Liver (tissue), 9 donors: ENCODE data around the gene DYSF. TPM values are rescaled to one million over a fixed set of nuclear protein-coding genes. Genes with fewer than 3 reads are reported as not detected.

Source experiments
- DNase-seq: peaks from one replicate; pipeline ENCODE4 v3.0.0-alpha.2; 2017; ENCODE audit warnings: low spot score
- H3K27ac ChIP-seq, 2 donors: one replicate each; pipeline ENCODE4 v1.7.0; 2013; ENCODE audit warnings: inconsistent platforms in 2 of 2, low read length in 2 of 2, control low read depth in 1 of 2, low read depth in 1 of 2, mild to moderate bottlenecking in 1 of 2
- H3K27me3 ChIP-seq, 4 donors: one replicate each; pipeline versions ENCODE4 v1.6.1 to v1.7.0; 2013; ENCODE audit warnings: low read length in 3 of 4, inconsistent platforms in 1 of 4, mild to moderate bottlenecking in 1 of 4, moderate library complexity in 1 of 4; ENCODE audit not compliant: control insufficient read depth in 4 of 4, insufficient read depth in 4 of 4
- H3K36me3 ChIP-seq, 4 donors: one replicate each; pipeline versions ENCODE4 v1.6.1 to v1.7.0; 2013; ENCODE audit warnings: low read length in 3 of 4, mild to moderate bottlenecking in 3 of 4, low read depth in 1 of 4, moderate library complexity in 1 of 4; ENCODE audit not compliant: control insufficient read depth in 4 of 4, insufficient read depth in 3 of 4
- H3K4me1 ChIP-seq, 4 donors: one replicate each; pipeline versions ENCODE4 v1.6.1 to v1.7.0; 2013; ENCODE audit warnings: low read length in 3 of 4, mild to moderate bottlenecking in 3 of 4, moderate library complexity in 1 of 4; ENCODE audit not compliant: control insufficient read depth in 4 of 4, insufficient read depth in 4 of 4
- H3K4me3 ChIP-seq, 3 donors: one replicate each; pipeline versions ENCODE4 v1.6.1 to v1.7.0; 2013; ENCODE audit warnings: low read length in 3 of 3, control low read depth in 1 of 3, low read depth in 1 of 3, mild to moderate bottlenecking in 1 of 3
- H3K9ac ChIP-seq, 2 donors: one replicate each; pipeline ENCODE4 v1.7.0; 2013; ENCODE audit warnings: low read length in 2 of 2, mild to moderate bottlenecking in 2 of 2, moderate library complexity in 2 of 2, control low read depth in 1 of 2, low read depth in 1 of 2
- H3K9me3 ChIP-seq, 4 donors: one replicate each; pipeline versions ENCODE4 v1.6.1 to v1.7.0; 2013; ENCODE audit warnings: low read length in 3 of 4; ENCODE audit not compliant: control insufficient read depth in 4 of 4
- EGR1 ChIP-seq, 2 donors: IDR thresholded peaks; 2 replicates each; pipeline ENCODE4 v1.6.1; 2016 to 2018; ENCODE audit warnings: antibody characterized with exemption in 2 of 2, low read depth in 2 of 2
- FOXA1 ChIP-seq: IDR thresholded peaks from 2 replicates; pipeline ENCODE4 v1.6.1; 2016; ENCODE audit warnings: antibody characterized with exemption
- FOXA2 ChIP-seq: IDR thresholded peaks from 2 replicates; pipeline ENCODE4 v1.6.1; 2016; ENCODE audit warnings: antibody characterized with exemption
- GABPA ChIP-seq, 2 donors: IDR thresholded peaks in 1 of 2; conservative IDR thresholded peaks in 1 of 2; 2 replicates each; pipeline ENCODE4 v1.6.1; 2016; ENCODE audit warnings: antibody characterized with exemption in 2 of 2, mild to moderate bottlenecking in 1 of 2, moderate library complexity in 1 of 2
- HNF4A ChIP-seq, 2 donors: conservative IDR thresholded peaks; 2 replicates each; pipeline ENCODE4 v1.6.1; 2016; ENCODE audit warnings: antibody characterized with exemption in 2 of 2, mild to moderate bottlenecking in 2 of 2
- HNF4G ChIP-seq: IDR thresholded peaks from 2 replicates; pipeline ENCODE4 v1.6.1; 2016; ENCODE audit warnings: antibody characterized with exemption
- JUND ChIP-seq, 2 donors: IDR thresholded peaks; 2 replicates each; pipeline ENCODE4 v1.6.1; 2016; ENCODE audit warnings: antibody characterized with exemption in 2 of 2
- NR2F2 ChIP-seq: IDR thresholded peaks from 2 replicates; pipeline ENCODE4 v1.6.1; 2016; ENCODE audit warnings: antibody characterized with exemption
- RAD21 ChIP-seq, 2 donors: IDR thresholded peaks; 2 replicates each; pipeline ENCODE4 v1.6.1; 2016; ENCODE audit warnings: antibody characterized with exemption in 2 of 2, mild to moderate bottlenecking in 2 of 2
- RXRA ChIP-seq, 2 donors: IDR thresholded peaks; 2 replicates each; pipeline ENCODE4 v1.6.1; 2017 to 2018; ENCODE audit warnings: antibody characterized with exemption in 2 of 2, mild to moderate bottlenecking in 1 of 2
- SP1 ChIP-seq: IDR thresholded peaks from 2 replicates; pipeline ENCODE4 v1.6.1; 2018; ENCODE audit warnings: antibody characterized with exemption, mild to moderate bottlenecking
- TAF1 ChIP-seq: conservative IDR thresholded peaks from 2 replicates; pipeline ENCODE4 v1.6.1; 2016; ENCODE audit warnings: antibody characterized with exemption, mild to moderate bottlenecking
- YY1 ChIP-seq: IDR thresholded peaks from 2 replicates; pipeline ENCODE4 v1.6.1; 2016; ENCODE audit warnings: antibody characterized with exemption, mild to moderate bottlenecking
- WGBS: extraction: QIAGEN DNeasy Blood & Tissue Kit; methylation state at CpG from one replicate; pipeline ENCODE4 v1.1.7; 2013; 5-methylcytosine and 5-hydroxymethylcytosine counted together
- polyA plus RNA-seq, 2 donors: library from polyadenylated mRNA; stranded (reverse) in 1 of 2; unstranded in 1 of 2; fragments of 200-250 nt in 1 of 2; fragments of >200 nt in 1 of 2; fragmentation: Nextera tagmentation in 1 of 2; extraction: Ambion mirVana in 1 of 2; gene quantifications; one replicate each; pipeline versions ENCODE4 v1.2.1 to v1.2.3, GENCODE V29; 2013 to 2015
- total RNA-seq, 2 donors: library from RNA; depleted of rRNA; stranded (reverse); fragments of >200 nt; gene quantifications; one replicate each; pipeline ENCODE4 v1.2.3, GENCODE V29; 2014
- TF ChIP-seq, protein P1 (sequence below): IDR thresholded peaks from 2 replicates; pipeline ENCODE4 v1.6.1; 2016; ENCODE audit warnings: antibody characterized with exemption
- TF ChIP-seq, protein P2 (sequence below): fragments of 150-350 bp; IDR thresholded peaks from 2 replicates; pipeline ENCODE4 v1.5.1; 2017; ENCODE audit warnings: improper control_type of control experiment, low read depth, low read length; ENCODE audit not compliant: missing input control
- TF ChIP-seq, protein P3 (sequence below): IDR thresholded peaks from 2 replicates; pipeline ENCODE4 v1.6.1; 2016; ENCODE audit warnings: antibody characterized with exemption
- TF ChIP-seq, protein P4 (sequence below): IDR thresholded peaks from 2 replicates; pipeline ENCODE4 v1.6.1; 2016; ENCODE audit warnings: antibody characterized with exemption
- TF ChIP-seq, protein P5 (sequence below): IDR thresholded peaks from 2 replicates; pipeline ENCODE4 v1.6.1; 2016; ENCODE audit warnings: antibody characterized with exemption, mild to moderate bottlenecking
- donor health status: healthy.
- donor health status: healthy.
- donor health status: healthy.
- donor health status: healthy.
- donor health status: healthy.

Gene DYSF
- total and polyA plus RNA-seq, 4 donors = 8.5 to 20.8 (median 13.6) TPM

DNA sequence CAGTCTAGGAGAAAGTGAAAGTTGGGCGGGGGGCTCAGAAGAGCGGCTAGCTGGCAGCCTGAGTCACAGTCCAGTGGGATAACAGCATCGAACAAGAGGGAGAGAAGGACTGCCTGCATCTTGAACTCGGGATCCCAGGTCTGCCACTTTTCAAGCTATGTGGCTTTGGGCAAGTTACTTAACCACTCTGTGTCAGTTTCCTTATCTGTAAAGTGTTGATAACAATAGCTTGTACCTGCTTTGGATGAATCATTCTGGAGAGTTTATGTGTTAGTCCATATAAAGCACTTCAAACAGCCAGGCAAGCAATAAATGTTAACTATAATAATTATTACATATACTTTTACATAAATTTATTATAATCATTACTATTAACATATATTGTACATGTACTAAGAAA lies 4.6 kb downstream of the DYSF start:
- Histone ChIP-seq H3K27ac (no peak overlapping the region), H3K9ac (no peak overlapping the region), H3K4me1 (peaks cover 17 to 84% (median 69%) of the 10 kb centered on the region in 4 donors), H3K4me3 (no peak overlapping the region), H3K36me3 (no peaks in the 10 kb centered on the region), H3K9me3 (no peaks in the 10 kb centered on the region), H3K27me3 (no peaks in the 10 kb centered on the region)
- WGBS = 96% methylated on average over 4 of the region's 4 CpGs
- no peak for DNase-seq
- TF ChIP-seq TAF1 = no peak
- TF ChIP-seq, protein P1, sequence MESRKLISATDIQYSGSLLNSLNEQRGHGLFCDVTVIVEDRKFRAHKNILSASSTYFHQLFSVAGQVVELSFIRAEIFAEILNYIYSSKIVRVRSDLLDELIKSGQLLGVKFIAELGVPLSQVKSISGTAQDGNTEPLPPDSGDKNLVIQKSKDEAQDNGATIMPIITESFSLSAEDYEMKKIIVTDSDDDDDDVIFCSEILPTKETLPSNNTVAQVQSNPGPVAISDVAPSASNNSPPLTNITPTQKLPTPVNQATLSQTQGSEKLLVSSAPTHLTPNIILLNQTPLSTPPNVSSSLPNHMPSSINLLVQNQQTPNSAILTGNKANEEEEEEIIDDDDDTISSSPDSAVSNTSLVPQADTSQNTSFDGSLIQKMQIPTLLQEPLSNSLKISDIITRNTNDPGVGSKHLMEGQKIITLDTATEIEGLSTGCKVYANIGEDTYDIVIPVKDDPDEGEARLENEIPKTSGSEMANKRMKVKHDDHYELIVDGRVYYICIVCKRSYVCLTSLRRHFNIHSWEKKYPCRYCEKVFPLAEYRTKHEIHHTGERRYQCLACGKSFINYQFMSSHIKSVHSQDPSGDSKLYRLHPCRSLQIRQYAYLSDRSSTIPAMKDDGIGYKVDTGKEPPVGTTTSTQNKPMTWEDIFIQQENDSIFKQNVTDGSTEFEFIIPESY = no peak
- no peak for TF ChIP-seq YY1
- TF ChIP-seq, protein P2, sequence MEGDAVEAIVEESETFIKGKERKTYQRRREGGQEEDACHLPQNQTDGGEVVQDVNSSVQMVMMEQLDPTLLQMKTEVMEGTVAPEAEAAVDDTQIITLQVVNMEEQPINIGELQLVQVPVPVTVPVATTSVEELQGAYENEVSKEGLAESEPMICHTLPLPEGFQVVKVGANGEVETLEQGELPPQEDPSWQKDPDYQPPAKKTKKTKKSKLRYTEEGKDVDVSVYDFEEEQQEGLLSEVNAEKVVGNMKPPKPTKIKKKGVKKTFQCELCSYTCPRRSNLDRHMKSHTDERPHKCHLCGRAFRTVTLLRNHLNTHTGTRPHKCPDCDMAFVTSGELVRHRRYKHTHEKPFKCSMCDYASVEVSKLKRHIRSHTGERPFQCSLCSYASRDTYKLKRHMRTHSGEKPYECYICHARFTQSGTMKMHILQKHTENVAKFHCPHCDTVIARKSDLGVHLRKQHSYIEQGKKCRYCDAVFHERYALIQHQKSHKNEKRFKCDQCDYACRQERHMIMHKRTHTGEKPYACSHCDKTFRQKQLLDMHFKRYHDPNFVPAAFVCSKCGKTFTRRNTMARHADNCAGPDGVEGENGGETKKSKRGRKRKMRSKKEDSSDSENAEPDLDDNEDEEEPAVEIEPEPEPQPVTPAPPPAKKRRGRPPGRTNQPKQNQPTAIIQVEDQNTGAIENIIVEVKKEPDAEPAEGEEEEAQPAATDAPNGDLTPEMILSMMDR = no peak
- no peak for TF ChIP-seq FOXA2
- no peak for TF ChIP-seq JUND (IDR thresholded peaks at IDR 0.05)
- TF ChIP-seq, protein P3, sequence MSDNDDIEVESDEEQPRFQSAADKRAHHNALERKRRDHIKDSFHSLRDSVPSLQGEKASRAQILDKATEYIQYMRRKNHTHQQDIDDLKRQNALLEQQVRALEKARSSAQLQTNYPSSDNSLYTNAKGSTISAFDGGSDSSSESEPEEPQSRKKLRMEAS = no peak
- TF ChIP-seq GABPA (IDR thresholded peaks at IDR 0.05 in 1 of 2, conservative IDR thresholded peaks at IDR 0.05 in 1 of 2) = no peak

DNA sequence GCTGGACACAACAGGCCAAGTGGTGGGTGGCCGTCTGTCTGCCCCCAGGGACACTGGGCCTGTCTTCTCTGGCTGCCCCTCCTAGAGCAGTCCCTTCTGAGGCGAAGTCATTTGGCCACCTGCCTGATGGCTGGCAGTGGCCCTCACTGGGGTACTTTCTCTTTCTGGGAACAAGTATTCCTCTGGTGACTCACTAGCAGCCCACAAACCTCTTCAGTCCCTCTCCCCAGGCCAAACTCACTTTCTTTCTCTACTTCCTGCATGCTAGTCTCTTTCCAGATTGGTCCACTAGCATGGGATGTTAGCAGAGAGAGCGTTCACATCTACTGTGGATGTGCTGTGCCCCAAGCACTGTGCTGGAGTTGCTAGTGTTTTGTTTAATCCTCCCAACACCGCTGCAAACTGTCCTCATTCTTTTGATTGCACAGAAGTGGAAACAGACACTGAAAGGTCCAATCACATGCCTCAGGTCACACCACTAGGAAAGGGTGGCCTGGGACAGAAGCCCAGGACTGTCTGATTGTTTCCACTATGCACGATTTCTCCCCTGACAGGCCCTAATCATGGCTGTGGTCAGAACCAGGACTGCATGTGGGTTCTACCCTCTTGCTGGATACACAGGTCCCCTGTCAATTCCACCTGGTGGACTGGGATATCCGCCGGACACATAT lies 5.2 kb downstream of the DYSF start:
- 71% methylated on average over 7 of the region's 7 CpGs for WGBS
- DNase-seq = peak; percentile 19
- H3K4me3 ChIP-seq = no peak overlapping the region
- no peaks in the 10 kb centered on the region for H3K27me3 ChIP-seq
- TF ChIP-seq, protein P3 = no peak
- TF ChIP-seq YY1 = no peak
- TF ChIP-seq, protein P4, sequence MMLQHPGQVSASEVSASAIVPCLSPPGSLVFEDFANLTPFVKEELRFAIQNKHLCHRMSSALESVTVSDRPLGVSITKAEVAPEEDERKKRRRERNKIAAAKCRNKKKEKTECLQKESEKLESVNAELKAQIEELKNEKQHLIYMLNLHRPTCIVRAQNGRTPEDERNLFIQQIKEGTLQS = no peak
- TF ChIP-seq, protein P1 = no peak
- TF ChIP-seq SP1 = peak; percentile 75
- peak in 1 of 2 donors; percentile 22 for TF ChIP-seq JUND (IDR thresholded peaks at IDR 0.05)
- TF ChIP-seq FOXA2 = no peak
- peak; percentile 27 to 59 for TF ChIP-seq HNF4A (conservative IDR thresholded peaks at IDR 0.05)
- no peak for TF ChIP-seq RAD21 (IDR thresholded peaks at IDR 0.05)
- TF ChIP-seq, protein P5, sequence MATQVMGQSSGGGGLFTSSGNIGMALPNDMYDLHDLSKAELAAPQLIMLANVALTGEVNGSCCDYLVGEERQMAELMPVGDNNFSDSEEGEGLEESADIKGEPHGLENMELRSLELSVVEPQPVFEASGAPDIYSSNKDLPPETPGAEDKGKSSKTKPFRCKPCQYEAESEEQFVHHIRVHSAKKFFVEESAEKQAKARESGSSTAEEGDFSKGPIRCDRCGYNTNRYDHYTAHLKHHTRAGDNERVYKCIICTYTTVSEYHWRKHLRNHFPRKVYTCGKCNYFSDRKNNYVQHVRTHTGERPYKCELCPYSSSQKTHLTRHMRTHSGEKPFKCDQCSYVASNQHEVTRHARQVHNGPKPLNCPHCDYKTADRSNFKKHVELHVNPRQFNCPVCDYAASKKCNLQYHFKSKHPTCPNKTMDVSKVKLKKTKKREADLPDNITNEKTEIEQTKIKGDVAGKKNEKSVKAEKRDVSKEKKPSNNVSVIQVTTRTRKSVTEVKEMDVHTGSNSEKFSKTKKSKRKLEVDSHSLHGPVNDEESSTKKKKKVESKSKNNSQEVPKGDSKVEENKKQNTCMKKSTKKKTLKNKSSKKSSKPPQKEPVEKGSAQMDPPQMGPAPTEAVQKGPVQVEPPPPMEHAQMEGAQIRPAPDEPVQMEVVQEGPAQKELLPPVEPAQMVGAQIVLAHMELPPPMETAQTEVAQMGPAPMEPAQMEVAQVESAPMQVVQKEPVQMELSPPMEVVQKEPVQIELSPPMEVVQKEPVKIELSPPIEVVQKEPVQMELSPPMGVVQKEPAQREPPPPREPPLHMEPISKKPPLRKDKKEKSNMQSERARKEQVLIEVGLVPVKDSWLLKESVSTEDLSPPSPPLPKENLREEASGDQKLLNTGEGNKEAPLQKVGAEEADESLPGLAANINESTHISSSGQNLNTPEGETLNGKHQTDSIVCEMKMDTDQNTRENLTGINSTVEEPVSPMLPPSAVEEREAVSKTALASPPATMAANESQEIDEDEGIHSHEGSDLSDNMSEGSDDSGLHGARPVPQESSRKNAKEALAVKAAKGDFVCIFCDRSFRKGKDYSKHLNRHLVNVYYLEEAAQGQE = peak; percentile 38
- TF ChIP-seq HNF4G = no peak
- TF ChIP-seq FOXA1 = no peak
- TF ChIP-seq NR2F2 = no peak
- no peak for TF ChIP-seq GABPA (IDR thresholded peaks at IDR 0.05 in 1 of 2, conservative IDR thresholded peaks at IDR 0.05 in 1 of 2)
- TF ChIP-seq TAF1 = no peak
- no peak for TF ChIP-seq EGR1 (IDR thresholded peaks at IDR 0.05; ENCODE audit: low read depth in 2 of 2)
- TF ChIP-seq, protein P2 = no peak
- peak; percentile 46 to 50 for TF ChIP-seq RXRA (IDR thresholded peaks at IDR 0.05)
- no peak overlapping the region for H3K9ac ChIP-seq
- H3K9me3 ChIP-seq = no peaks in the 10 kb centered on the region
- H3K27ac ChIP-seq = peak overlapping the region; percentile 8 to 42
- H3K36me3 ChIP-seq = no peaks in the 10 kb centered on the region
- H3K4me1 ChIP-seq = peaks cover 17 to 77% (median 64%) of the 10 kb centered on the region in 4 donors
